Measurements from ENCODE around the gene PCID2.

PCID2 gene

GRCh38 chr13:113187263-113187669, 21.2 kb downstream of the PCID2 start:
- no peak overlapping the region for H3K4me2 ChIP-seq (ENCODE audit: low read length)
- no peaks in the 10 kb centered on the region for H3K9me3 ChIP-seq (ENCODE audit: control insufficient read depth, low read length)
- H3K4me1 ChIP-seq, result no peaks in the 10 kb centered on the region
- H3K4me3 ChIP-seq (ENCODE audit: low read depth, low read length), result no peak overlapping the region
- H3K36me3 ChIP-seq (ENCODE audit: control insufficient read depth, insufficient read depth, low read length), result no peaks in the 10 kb centered on the region
- H3K9ac ChIP-seq, result no peak overlapping the region
- peaks cover 3% of the 10 kb centered on the region for H3K79me2 ChIP-seq
- H3K27me3 ChIP-seq (ENCODE audit: control insufficient read depth, insufficient read depth, low read length), result no peaks in the 10 kb centered on the region
- no peak overlapping the region for H2AFZ ChIP-seq
- peak overlapping the region; percentile 42 for H3K27ac ChIP-seq
- TF ChIP-seq CTCF (IDR thresholded peaks at IDR 0.05), result no peak

GRCh38 chr13:113186061-113186900, 22.2 kb downstream of the PCID2 start:
- Histone ChIP-seq H3K4me1 (no peaks in the 10 kb centered on the region), H3K27ac (peak overlapping the region; percentile 42), H3K9me3 (ENCODE audit: control insufficient read depth, low read length) (no peaks in the 10 kb centered on the region), H3K27me3 (ENCODE audit: control insufficient read depth, insufficient read depth, low read length) (no peaks in the 10 kb centered on the region), H3K9ac (no peak overlapping the region), H2AFZ (no peak overlapping the region), H3K4me3 (ENCODE audit: low read depth, low read length) (no peak overlapping the region), H3K36me3 (ENCODE audit: control insufficient read depth, insufficient read depth, low read length) (no peaks in the 10 kb centered on the region), H3K4me2 (ENCODE audit: low read length) (no peak overlapping the region), H3K79me2 (peaks cover 3% of the 10 kb centered on the region)
- no peak for TF ChIP-seq CTCF (IDR thresholded peaks at IDR 0.05)

- Histone ChIP-seq H3K9ac (no peak overlapping the region), H3K27me3 (ENCODE audit: control insufficient read depth, insufficient read depth, low read length) (no peaks in the 10 kb centered on the region), H3K9me3 (ENCODE audit: control insufficient read depth, low read length) (no peaks in the 10 kb centered on the region), H3K4me1 (no peaks in the 10 kb centered on the region), H3K27ac (no peak overlapping the region), H2AFZ (no peak overlapping the region), H3K4me3 (ENCODE audit: low read depth, low read length) (no peak overlapping the region), H3K4me2 (ENCODE audit: low read length) (no peak overlapping the region), H3K36me3 (ENCODE audit: control insufficient read depth, insufficient read depth, low read length) (no peaks in the 10 kb centered on the region), H3K79me2 (peaks cover 3% of the 10 kb centered on the region)
- no peak for TF ChIP-seq CTCF (IDR thresholded peaks at IDR 0.05)
Observed at GRCh38 chr13:113184568-113185440, 23.7 kb downstream of the PCID2 start.

GRCh38 chr13:113183450-113184129, 24.9 kb downstream of the PCID2 start:
- Histone ChIP-seq H3K36me3 (ENCODE audit: control insufficient read depth, insufficient read depth, low read length) (no peaks in the 10 kb centered on the region), H2AFZ (no peak overlapping the region), H3K9me3 (ENCODE audit: control insufficient read depth, low read length) (no peaks in the 10 kb centered on the region), H3K27me3 (ENCODE audit: control insufficient read depth, insufficient read depth, low read length) (no peaks in the 10 kb centered on the region), H3K4me1 (no peaks in the 10 kb centered on the region), H3K4me3 (ENCODE audit: low read depth, low read length) (no peak overlapping the region), H3K9ac (no peak overlapping the region), H3K79me2 (peaks cover 3% of the 10 kb centered on the region), H3K4me2 (ENCODE audit: low read length) (no peak overlapping the region), H3K27ac (no peak overlapping the region)
- no peak for TF ChIP-seq CTCF (IDR thresholded peaks at IDR 0.05)

Measured in parathyroid adenoma (tissue), 2 donors.